ENCODE results near the gene RHPN2. TPM values are rescaled to one million over a fixed set of nuclear protein-coding genes. Genes with fewer than 3 reads are reported as not detected.
"Not testable (repeated sequence)": the region's sequence is repeated elsewhere in the genome, so short reads cannot be mapped to it uniquely, and the experiment has no call there.

RHPN2 gene
- total RNA-seq, 3 donors from 2014 or later, result 1.3 to 3.4 (median 1.9) TPM

DNA sequence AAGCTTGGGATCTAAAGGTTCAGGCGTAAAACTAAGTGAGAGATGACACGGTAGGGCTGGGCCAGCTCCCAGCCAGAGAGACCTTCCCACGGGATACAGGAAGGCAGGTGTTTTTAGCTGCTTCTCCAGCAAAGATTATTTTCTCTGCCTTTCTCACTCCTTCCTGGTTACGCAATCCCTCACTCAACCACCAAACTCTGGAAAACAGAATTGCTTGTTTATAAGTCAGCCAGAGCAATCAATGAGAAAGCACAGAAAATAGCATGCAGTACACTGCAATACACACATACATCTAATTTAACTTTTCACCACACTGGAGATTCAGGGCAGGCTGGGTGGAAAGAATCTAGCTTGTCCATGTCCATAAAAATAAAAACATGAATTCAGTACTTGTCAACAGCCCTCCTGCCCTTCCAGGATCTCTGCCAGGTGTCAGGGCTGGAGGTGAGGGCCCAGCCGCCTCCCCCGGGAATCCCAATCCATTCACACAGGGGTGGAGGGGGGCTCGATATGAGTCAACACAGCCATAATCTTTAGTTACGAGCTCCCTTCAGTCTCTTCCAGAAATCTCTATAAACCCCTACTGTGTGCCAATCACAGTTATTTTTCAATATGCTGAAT is 12.2 kb downstream of the RHPN2 start:
- Mint-ChIP-seq H3K27me3 (ENCODE audit: low read depth) (no peaks in the 10 kb centered on the region), H3K36me3 (ENCODE audit: insufficient read depth) (no peaks in the 10 kb centered on the region), H3K4me3 (no peak overlapping the region), H3K9me3 (no peaks in the 10 kb centered on the region), H3K4me1 (ENCODE audit: low read depth) (no peaks in the 10 kb centered on the region)
- ATAC-seq (no peak), DNase-seq (no peak)

DNA sequence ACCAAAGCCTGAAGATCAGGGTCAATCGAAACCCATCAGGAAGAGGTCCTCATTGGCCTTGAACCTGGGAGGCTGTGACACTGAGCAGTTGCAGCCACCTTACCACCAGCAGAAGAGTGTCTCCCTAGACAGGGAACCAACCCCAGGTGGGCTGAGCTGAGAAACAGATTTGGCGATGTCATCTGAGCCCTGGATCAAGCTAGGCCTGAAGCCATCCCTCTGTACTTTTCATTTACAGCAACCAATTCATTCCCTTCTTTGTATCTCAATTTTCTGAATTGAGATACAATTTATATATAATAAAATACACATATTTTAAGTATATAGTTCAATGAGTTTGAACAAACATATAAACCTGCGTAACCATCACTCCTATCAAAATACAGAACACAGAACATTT is 14.6 kb downstream of the RHPN2 start:
- Mint-ChIP-seq H3K27me3 (ENCODE audit: low read depth) (peaks cover 3% of the 10 kb centered on the region), H3K36me3 (ENCODE audit: insufficient read depth) (no peaks in the 10 kb centered on the region), H3K4me1 (ENCODE audit: low read depth) (no peaks in the 10 kb centered on the region), H3K4me3 (no peak overlapping the region), H3K9me3 (no peaks in the 10 kb centered on the region)
- DNase-seq (no peak), ATAC-seq (no peak)

- no peak overlapping the region for H3K4me3 Mint-ChIP-seq
- H3K9me3 Mint-ChIP-seq, result no peaks in the 10 kb centered on the region
- no peaks in the 10 kb centered on the region for H3K36me3 Mint-ChIP-seq (ENCODE audit: insufficient read depth)
- DNase-seq (no peak), ATAC-seq (no peak)
- H3K4me1 Mint-ChIP-seq (ENCODE audit: low read depth), result no peaks in the 10 kb centered on the region
- H3K27me3 Mint-ChIP-seq (ENCODE audit: low read depth), result peaks cover 3% of the 10 kb centered on the region
Observed at GRCh38 chr19:33048806-33049676, 15.6 kb downstream of the RHPN2 start.

DNA sequence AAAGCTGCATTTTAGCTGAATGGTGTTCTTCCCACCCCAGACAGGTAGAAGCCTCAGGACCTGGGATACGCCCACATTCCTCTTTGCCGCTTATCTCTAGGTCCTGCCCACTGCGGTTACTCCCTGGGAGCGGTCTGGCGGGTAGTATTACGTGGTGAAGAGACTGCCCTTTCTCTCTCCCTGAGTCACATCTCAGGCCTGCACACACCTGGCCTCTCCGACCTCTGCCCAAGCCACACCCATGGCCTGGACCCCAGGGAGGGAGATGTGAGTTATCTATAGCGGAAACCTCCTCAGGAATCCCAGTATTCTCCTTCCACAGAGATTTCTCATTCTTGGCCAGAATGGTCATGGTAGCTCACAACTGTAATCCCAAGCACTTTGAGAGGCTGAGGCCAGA is 17.3 kb downstream of the RHPN2 start:
- no peak overlapping the region for H3K4me3 Mint-ChIP-seq

GRCh38 chr19:33041828-33042160 is 22.9 kb downstream of the RHPN2 start:
- not testable (repeated sequence) for H3K4me1 Mint-ChIP-seq (ENCODE audit: low read depth); H3K36me3 Mint-ChIP-seq (ENCODE audit: insufficient read depth); H3K27me3 Mint-ChIP-seq (ENCODE audit: low read depth); H3K9me3 Mint-ChIP-seq; ATAC-seq; H3K4me3 Mint-ChIP-seq; DNase-seq

More for the DNA sequence above, 17.3 kb downstream of the RHPN2 start:
- Mint-ChIP-seq H3K27me3 (ENCODE audit: low read depth) (peaks cover 3% of the 10 kb centered on the region), H3K9me3 (no peaks in the 10 kb centered on the region), H3K4me1 (ENCODE audit: low read depth) (no peaks in the 10 kb centered on the region), H3K36me3 (ENCODE audit: insufficient read depth) (no peaks in the 10 kb centered on the region)
- DNase-seq (no peak), ATAC-seq (no peak)

DNA sequence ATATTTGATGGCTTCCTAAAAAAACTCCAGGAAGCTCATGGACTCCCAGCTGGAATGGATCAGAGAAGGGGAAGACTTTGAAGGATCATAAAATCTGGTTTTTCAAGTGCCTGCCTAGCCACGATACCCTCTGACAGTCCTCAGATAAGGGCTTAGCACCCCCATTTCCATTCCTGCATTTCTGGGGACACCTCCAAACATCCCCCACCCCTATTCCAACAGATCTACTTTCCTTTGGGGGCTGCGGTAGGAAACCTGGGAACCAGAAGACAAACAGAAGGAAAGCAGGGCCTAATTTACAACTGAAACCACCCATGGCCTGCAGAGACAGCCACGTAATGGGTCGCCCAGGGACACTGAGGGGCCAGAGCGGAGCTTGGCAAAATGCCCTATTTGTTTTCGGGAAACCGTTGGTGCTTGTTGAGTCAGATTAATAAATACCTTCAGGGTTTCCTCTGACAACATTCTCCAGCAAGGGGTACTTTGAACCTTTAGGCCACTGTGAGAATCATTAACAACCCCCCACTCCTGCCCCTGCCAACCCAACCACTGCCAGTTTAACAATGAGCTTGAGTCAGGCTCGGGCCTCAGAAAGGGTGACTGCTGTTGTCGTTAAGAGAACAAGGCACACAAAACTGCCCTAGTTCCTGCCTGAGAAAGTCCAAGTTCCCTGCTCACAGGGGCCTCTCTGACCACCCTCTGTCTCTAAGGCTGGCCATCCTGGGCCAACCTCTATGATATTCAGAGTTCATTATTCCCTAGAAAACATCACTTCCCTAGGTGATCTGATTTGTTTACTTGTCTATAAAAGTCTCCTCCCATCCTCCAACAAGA is 23.5 kb downstream of the RHPN2 start:
- H3K4me1 Mint-ChIP-seq (ENCODE audit: low read depth), result peaks cover 8% of the 10 kb centered on the region
- no peaks in the 10 kb centered on the region for H3K36me3 Mint-ChIP-seq (ENCODE audit: insufficient read depth)
- DNase-seq (no peak), ATAC-seq (no peak)
- H3K4me3 Mint-ChIP-seq, result no peak overlapping the region
- H3K27me3 Mint-ChIP-seq (ENCODE audit: low read depth), result peaks cover 3% of the 10 kb centered on the region
- no peaks in the 10 kb centered on the region for H3K9me3 Mint-ChIP-seq

GRCh38 chr19:33039815-33040214 is 24.9 kb downstream of the RHPN2 start:
- ATAC-seq (no peak), DNase-seq (no peak)
- Mint-ChIP-seq H3K4me3 (no peak overlapping the region), H3K9me3 (no peaks in the 10 kb centered on the region), H3K27me3 (ENCODE audit: low read depth) (no peaks in the 10 kb centered on the region), H3K36me3 (ENCODE audit: insufficient read depth) (no peaks in the 10 kb centered on the region), H3K4me1 (ENCODE audit: low read depth) (peaks cover 8% of the 10 kb centered on the region)

GRCh38 chr19:33039108-33039599 is 25.5 kb downstream of the RHPN2 start:
- DNase-seq (no peak), ATAC-seq (no peak)
- peaks cover 8% of the 10 kb centered on the region for H3K4me1 Mint-ChIP-seq (ENCODE audit: low read depth)
- no peaks in the 10 kb centered on the region for H3K27me3 Mint-ChIP-seq (ENCODE audit: low read depth)
- no peaks in the 10 kb centered on the region for H3K36me3 Mint-ChIP-seq (ENCODE audit: insufficient read depth)
- no peak overlapping the region for H3K4me3 Mint-ChIP-seq
- no peaks in the 10 kb centered on the region for H3K9me3 Mint-ChIP-seq

- not testable (repeated sequence) for H3K36me3 Mint-ChIP-seq (ENCODE audit: insufficient read depth); H3K9me3 Mint-ChIP-seq; H3K27me3 Mint-ChIP-seq (ENCODE audit: low read depth); DNase-seq; H3K4me1 Mint-ChIP-seq (ENCODE audit: low read depth)
- H3K4me3 Mint-ChIP-seq, result peak overlapping the region; percentile 83
- peak in 1 of 2 donors; percentile 43 for ATAC-seq
Observed at GRCh38 chr19:33037168-33038025, 27.3 kb downstream of the RHPN2 start.

DNA sequence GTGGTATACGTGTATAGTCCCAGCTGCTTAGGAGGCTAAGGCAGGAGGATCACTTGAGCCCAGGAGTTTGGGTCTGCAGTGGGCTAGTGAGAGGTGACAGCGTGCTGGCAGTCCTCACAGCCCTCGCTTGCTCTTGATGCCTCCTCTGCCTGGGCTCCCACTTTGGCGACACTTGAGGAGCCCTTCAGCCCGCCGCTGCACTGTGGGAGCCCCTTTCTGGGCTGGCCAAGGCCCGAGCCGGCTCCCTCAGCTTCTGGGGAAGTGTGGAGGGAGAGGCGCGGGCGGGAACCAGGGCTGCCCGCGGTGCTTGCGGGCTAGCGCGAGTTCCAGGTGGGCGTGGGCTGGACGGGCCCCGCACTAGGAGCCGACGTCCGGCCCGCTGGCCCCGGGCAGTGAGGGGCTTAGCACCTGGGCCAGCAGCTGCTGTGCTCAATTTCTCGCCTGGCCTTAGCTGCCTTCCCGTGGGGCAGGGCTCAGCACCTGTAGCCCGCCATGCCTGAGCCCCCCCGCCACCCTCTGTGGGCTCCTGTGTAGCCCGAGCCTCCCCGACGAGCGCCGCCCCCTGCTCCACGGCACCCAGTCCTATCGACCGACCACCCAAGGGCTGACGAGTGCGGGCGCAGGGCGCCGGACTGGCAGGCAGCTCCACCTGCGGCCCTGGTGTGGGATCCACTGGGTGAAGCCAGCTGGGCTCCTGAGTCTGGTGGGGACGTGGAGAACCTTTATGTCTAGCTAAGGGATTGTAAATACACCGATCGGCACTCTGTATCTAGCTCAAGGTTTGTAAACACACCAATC is 28.1 kb downstream of the RHPN2 start:
- H3K27me3 Mint-ChIP-seq (ENCODE audit: low read depth); H3K4me3 Mint-ChIP-seq; DNase-seq; H3K9me3 Mint-ChIP-seq; H3K36me3 Mint-ChIP-seq (ENCODE audit: insufficient read depth); ATAC-seq; H3K4me1 Mint-ChIP-seq (ENCODE audit: low read depth): not testable (repeated sequence)

DNA sequence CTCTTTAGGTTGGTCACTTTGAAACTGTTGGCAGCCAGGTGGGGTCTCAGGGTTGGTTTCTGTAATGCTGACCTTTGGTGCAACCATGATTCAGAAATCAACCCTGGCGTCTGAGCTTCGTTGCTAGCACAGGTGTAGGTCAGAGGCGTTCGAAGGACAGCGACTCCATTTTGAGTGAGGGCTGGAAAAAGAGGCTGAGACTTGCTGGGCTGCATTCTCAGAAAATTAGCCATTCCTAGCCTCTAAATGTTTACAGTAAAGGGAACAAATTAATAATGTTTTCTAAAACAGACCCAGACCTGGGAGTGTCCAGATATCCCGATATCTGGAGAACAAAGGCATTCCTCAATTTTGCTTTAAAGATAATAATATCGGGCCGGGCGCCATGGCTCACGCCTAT is 29.2 kb downstream of the RHPN2 start:
- peaks cover 8% of the 10 kb centered on the region for H3K4me1 Mint-ChIP-seq (ENCODE audit: low read depth)
- no peaks in the 10 kb centered on the region for H3K9me3 Mint-ChIP-seq
- H3K27me3 Mint-ChIP-seq (ENCODE audit: low read depth), result no peaks in the 10 kb centered on the region

DNA sequence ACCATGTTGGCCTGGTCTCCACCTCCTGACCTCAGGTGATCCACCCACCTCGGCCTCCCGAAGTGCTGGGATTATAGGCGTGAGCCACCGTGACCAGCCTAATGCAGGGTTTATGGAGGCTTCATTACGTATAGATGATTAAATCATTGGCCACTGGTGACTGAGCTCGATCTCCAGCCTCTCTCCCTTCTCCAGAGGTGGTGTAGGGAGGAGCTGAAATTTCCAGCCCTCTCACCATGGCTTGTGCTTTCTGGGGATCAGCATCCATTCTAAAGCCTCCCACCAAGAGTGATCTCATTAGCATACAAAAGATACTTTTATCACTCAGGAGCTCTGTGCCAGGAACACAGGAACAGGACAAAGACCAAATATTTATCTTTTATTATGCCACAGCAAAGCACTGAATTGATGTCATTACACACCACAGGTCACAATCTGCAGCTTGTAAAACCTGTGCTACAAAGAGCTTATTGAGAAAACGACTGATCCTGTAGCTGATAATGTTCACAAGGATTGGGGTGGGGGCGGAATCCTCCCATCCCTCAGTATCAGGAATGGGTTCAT is 32.4 kb downstream of the RHPN2 start:
- peaks cover 8% of the 10 kb centered on the region for H3K9me3 Mint-ChIP-seq
- H3K4me1 Mint-ChIP-seq (ENCODE audit: low read depth), result peaks cover 2% of the 10 kb centered on the region
- ATAC-seq (no peak), DNase-seq (no peak)
- no peak overlapping the region for H3K4me3 Mint-ChIP-seq
- peaks cover 1% of the 10 kb centered on the region for H3K27me3 Mint-ChIP-seq (ENCODE audit: low read depth)
- no peaks in the 10 kb centered on the region for H3K36me3 Mint-ChIP-seq (ENCODE audit: insufficient read depth)

More for the DNA sequence above, 29.2 kb downstream of the RHPN2 start:
- Mint-ChIP-seq H3K36me3 (ENCODE audit: insufficient read depth) (no peaks in the 10 kb centered on the region), H3K4me3 (no peak overlapping the region)
- ATAC-seq (no peak), DNase-seq (no peak)

GRCh38 chr19:33029746-33030303 is 34.9 kb downstream of the RHPN2 start:
- DNase-seq, result no peak
- no peak for ATAC-seq
- peaks cover 8% of the 10 kb centered on the region for H3K9me3 Mint-ChIP-seq
- peaks cover 1% of the 10 kb centered on the region for H3K27me3 Mint-ChIP-seq (ENCODE audit: low read depth)
- no peaks in the 10 kb centered on the region for H3K4me1 Mint-ChIP-seq (ENCODE audit: low read depth)
- H3K36me3 Mint-ChIP-seq (ENCODE audit: insufficient read depth), result no peaks in the 10 kb centered on the region
- H3K4me3 Mint-ChIP-seq, result no peak overlapping the region

Data from activated T-cell treated with anti-CD3 and anti-CD28 coated beads, Interleukin-2, amount 50 U/mL, for 4 hours (primary cell).